ENCODE data around the gene RNF144A.

DNA sequence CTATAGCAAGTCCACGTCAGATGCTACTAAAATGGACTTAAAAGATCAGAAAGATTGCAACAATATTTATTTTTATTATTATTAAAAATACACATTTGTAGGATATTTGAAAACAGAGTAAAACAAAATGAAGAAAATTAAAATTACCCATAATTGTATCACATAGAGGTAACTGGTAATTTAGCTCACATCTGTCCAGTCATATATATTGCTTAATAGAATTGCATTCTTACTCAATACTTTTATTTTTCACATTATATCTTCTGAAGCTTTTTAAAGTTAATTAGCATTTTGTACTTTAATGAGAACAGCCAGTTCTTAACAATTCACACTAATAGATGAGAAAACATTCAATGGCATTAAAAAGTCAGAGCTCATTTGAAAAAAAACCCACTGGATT, 11.5 kb upstream of the RNF144A start:
- no peak for TF ChIP-seq TAF1 (IDR thresholded peaks at IDR 0.05; ENCODE audit: low read depth)
- no peak for TF ChIP-seq EP300 (IDR thresholded peaks at IDR 0.05; ENCODE audit: borderline replicate concordance)
- no peak for TF ChIP-seq YY1 (IDR thresholded peaks at IDR 0.05; ENCODE audit: low read depth)

All from Ishikawa (cell line).